Nephron (organoid): ENCODE measurements around the gene WFIKKN1.

Experiments
- H3K27ac Mint-ChIP-seq, 3 experiments: 2 replicates each; pipeline ENCODE4 v1.8.0; 2020; ENCODE audit warnings: mixed read lengths in 3 of 3, mild to moderate bottlenecking in 2 of 3, moderate library complexity in 1 of 3
- H3K27me3 Mint-ChIP-seq: 2 replicates; pipeline ENCODE4 v1.8.0; 2021; ENCODE audit warnings: low read depth, mild to moderate bottlenecking, moderate library complexity, mixed read lengths
- H3K36me3 Mint-ChIP-seq: 2 replicates; pipeline ENCODE4 v1.8.0; 2020; ENCODE audit warnings: low read depth, mixed read lengths
- H3K4me1 Mint-ChIP-seq: 2 replicates; pipeline ENCODE4 v1.8.0; 2020; ENCODE audit warnings: mixed read lengths
- H3K4me3 Mint-ChIP-seq, 3 experiments: 2 replicates each; pipeline ENCODE4 v1.8.0; 2020; ENCODE audit warnings: mild to moderate bottlenecking in 3 of 3, mixed read lengths in 3 of 3, moderate library complexity in 2 of 3
- H3K9me3 Mint-ChIP-seq: 2 replicates; pipeline ENCODE4 v1.8.0; 2020; ENCODE audit warnings: mixed read lengths
- CTCF ChIP-seq, 3 experiments: fragments of 200-600 bp; sonication (generic); IDR thresholded peaks; one replicate each; pipeline ENCODE4 v1.5.0; 2021; ENCODE audit warnings: antibody characterized with exemption in 3 of 3; ENCODE audit not compliant: unreplicated experiment in 3 of 3

Gene WFIKKN1

GRCh38 chr16:631808-632358 is 1.1 kb downstream of the WFIKKN1 start:
- Mint-ChIP-seq H3K27ac (peak overlapping the region in 1 of 3 experiments; percentile 59), H3K36me3 (peaks cover 8% of the 10 kb centered on the region)
- no peak for TF ChIP-seq CTCF (IDR thresholded peaks at IDR 0.05; ENCODE audit: unreplicated experiment in 3 of 3)

DNA sequence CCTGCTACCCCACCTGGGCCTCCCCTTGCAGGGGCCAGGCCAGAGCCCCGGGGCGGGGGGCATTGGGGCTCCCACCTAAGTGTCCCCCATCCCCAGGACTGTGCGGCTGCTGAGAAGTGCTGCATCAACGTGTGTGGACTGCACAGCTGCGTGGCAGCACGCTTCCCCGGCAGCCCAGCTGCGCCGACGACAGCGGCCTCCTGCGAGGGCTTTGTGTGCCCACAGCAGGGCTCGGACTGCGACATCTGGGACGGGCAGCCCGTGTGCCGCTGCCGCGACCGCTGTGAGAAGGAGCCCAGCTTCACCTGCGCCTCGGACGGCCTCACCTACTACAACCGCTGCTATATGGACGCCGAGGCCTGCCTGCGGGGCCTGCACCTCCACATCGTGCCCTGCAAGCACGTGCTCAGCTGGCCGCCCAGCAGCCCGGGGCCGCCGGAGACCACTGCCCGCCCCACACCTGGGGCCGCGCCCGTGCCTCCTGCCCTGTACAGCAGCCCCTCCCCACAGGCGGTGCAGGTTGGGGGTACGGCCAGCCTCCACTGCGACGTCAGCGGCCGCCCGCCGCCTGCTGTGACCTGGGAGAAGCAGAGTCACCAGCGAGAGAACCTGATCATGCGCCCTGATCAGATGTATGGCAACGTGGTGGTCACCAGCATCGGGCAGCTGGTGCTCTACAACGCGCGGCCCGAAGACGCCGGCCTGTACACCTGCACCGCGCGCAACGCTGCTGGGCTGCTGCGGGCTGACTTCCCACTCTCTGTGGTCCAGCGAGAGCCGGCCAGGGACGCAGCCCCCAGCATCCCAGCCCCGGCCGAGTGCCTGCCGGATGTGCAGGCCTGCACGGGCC is 1.9 kb downstream of the WFIKKN1 start:
- Mint-ChIP-seq H3K4me3 (no peak overlapping the region), H3K9me3 (no peaks in the 10 kb centered on the region), H3K36me3 (peaks cover 7% of the 10 kb centered on the region), H3K27me3 (peaks cover 5% of the 10 kb centered on the region), H3K27ac (no peak overlapping the region), H3K4me1 (peaks cover 14% of the 10 kb centered on the region)
- no peak for TF ChIP-seq CTCF (IDR thresholded peaks at IDR 0.05; ENCODE audit: unreplicated experiment in 3 of 3)

More at GRCh38 chr16:631808-632358, 1.1 kb downstream of the WFIKKN1 start:
- Mint-ChIP-seq H3K9me3 (no peaks in the 10 kb centered on the region), H3K4me3 (peak overlapping the region; percentile 30 to 71 (median 56)), H3K4me1 (peaks cover 14% of the 10 kb centered on the region), H3K27me3 (peaks cover 5% of the 10 kb centered on the region)

DNA sequence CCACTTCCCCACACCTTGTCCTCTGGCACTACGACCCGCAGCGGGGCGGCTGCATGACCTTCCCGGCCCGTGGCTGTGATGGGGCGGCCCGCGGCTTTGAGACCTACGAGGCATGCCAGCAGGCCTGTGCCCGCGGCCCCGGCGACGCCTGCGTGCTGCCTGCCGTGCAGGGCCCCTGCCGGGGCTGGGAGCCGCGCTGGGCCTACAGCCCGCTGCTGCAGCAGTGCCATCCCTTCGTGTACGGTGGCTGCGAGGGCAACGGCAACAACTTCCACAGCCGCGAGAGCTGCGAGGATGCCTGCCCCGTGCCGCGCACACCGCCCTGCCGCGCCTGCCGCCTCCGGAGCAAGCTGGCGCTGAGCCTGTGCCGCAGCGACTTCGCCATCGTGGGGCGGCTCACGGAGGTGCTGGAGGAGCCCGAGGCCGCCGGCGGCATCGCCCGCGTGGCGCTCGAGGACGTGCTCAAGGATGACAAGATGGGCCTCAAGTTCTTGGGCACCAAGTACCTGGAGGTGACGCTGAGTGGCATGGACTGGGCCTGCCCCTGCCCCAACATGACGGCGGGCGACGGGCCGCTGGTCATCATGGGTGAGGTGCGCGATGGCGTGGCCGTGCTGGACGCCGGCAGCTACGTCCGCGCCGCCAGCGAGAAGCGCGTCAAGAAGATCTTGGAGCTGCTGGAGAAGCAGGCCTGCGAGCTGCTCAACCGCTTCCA is 2.7 kb downstream of the WFIKKN1 start:
- peaks cover 5% of the 10 kb centered on the region for H3K27me3 Mint-ChIP-seq
- H3K9me3 Mint-ChIP-seq, result no peaks in the 10 kb centered on the region
- H3K4me3 Mint-ChIP-seq, result no peak overlapping the region
- H3K4me1 Mint-ChIP-seq, result peaks cover 14% of the 10 kb centered on the region
- H3K36me3 Mint-ChIP-seq, result peaks cover 7% of the 10 kb centered on the region
- no peak for TF ChIP-seq CTCF (IDR thresholded peaks at IDR 0.05; ENCODE audit: unreplicated experiment in 3 of 3)
- no peak overlapping the region for H3K27ac Mint-ChIP-seq

DNA sequence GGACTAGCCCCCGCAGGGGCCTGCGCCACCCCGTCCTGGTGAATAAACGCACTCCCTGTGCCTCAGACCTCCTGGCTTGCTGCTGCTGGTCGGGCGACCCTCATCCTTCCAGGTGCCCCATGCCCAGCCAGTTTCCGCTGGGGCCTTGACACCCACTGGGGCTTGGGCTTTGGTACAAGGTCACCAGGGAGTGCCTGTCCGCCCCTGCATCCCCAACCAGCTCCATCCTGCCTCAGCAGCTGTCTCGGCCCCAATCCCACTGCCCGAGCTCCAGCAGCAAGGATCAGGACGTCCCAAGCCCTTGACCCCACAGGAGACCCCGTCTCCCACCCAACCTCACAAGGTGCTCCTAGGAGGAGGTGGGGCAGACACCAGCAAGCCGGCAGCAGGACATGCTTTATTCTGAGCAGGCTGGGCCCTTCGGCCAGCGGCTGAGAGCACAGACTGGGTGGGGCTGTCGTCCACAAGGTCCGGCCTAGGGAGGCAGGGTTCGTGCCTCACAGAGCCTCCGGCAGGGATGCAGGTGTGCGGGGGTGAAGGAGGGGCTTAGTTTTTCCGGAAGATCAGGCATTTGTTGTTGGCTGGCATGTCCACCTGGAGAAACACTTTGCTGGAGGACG is 3.4 kb downstream of the WFIKKN1 start:
- Mint-ChIP-seq H3K9me3 (no peaks in the 10 kb centered on the region), H3K27ac (no peak overlapping the region), H3K36me3 (peaks cover 3% of the 10 kb centered on the region), H3K27me3 (peaks cover 5% of the 10 kb centered on the region), H3K4me1 (peaks cover 10% of the 10 kb centered on the region), H3K4me3 (peak overlapping the region; percentile 65 to 76 (median 72))
- TF ChIP-seq CTCF (IDR thresholded peaks at IDR 0.05; ENCODE audit: unreplicated experiment in 3 of 3), result no peak

DNA sequence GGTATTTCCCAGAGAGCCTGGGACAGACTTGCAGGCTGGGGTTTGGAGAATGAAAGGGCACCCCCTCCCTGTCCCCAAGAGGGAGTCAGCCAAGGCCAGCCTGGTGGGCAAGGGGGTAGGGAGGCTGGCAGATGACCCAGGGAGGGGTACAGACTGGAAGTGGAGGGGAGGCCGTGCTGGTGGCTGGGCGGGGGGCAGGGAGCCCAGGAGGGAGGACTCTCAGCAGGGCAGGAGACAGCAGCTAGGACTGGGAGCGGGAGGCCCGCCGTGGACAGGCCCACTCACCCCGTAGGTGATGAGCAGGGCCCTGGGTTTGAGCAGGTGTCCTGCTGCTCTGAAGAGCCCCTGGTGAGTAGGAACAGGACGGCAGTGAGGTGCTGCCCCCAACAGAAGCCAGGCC is 4.2 kb downstream of the WFIKKN1 start:
- Mint-ChIP-seq H3K4me3 (peak overlapping the region; percentile 74 to 79 (median 76)), H3K4me1 (peaks cover 7% of the 10 kb centered on the region), H3K9me3 (no peaks in the 10 kb centered on the region), H3K36me3 (no peaks in the 10 kb centered on the region), H3K27me3 (peaks cover 5% of the 10 kb centered on the region), H3K27ac (no peak overlapping the region)
- no peak for TF ChIP-seq CTCF (IDR thresholded peaks at IDR 0.05; ENCODE audit: unreplicated experiment in 3 of 3)
